A673 (cell line): ENCODE results near the gene TTC38. TPM values are rescaled to one million over a fixed set of nuclear protein-coding genes. Genes with fewer than 3 reads are reported as not detected.

Experiments used
- BruUV-seq: library from RNA; stranded (reverse); fragments of 400-500 nt; replicated peaks from 2 replicates; lab custom pipeline; 2021; lab: Mats Ljungman, UMichigan
- CTCF ChIA-PET: fragments of 300-600 bp; sonication (Branson Sonifier 250); formaldehyde crosslinking; loops from one replicate; lab custom pipeline; 2022; ENCODE audit warnings: antibody characterized with exemption; lab: Charles Lee
- POLR2A ChIA-PET: fragments of 300-600 bp; sonication (Branson Sonifier 250); formaldehyde crosslinking; loops from one replicate; lab custom pipeline; 2022; ENCODE audit warnings: antibody characterized with exemption; ENCODE audit not compliant: low non-redundant PET; lab: Charles Lee
- DNase-seq: peaks from one replicate; pipeline ENCODE4 v3.0.0-alpha.2; 2015; ENCODE audit warnings: low spot score
- H3K27ac ChIP-seq: fragments of 200-600 bp; sonication (generic); 2 replicates; pipeline ENCODE4 v1.5.1; 2016; ENCODE audit warnings: mixed run types, low read depth, mild to moderate bottlenecking, mixed read lengths, antibody characterized with exemption, low read length; ENCODE audit not compliant: poor library complexity, severe bottlenecking
- H3K27me3 ChIP-seq: fragments of 200-600 bp; sonication (generic); replicated peaks from 2 replicates; pipeline ENCODE4 v1.6.1; 2017; ENCODE audit warnings: mixed run types, low read depth, mild to moderate bottlenecking, mixed read lengths, antibody characterized with exemption, low read length; ENCODE audit not compliant: insufficient read depth, poor library complexity
- H3K36me3 ChIP-seq: fragments of 200-600 bp; sonication (generic); 2 replicates; pipeline ENCODE4 v1.6.1; 2016; ENCODE audit warnings: mixed run types, mild to moderate bottlenecking, mixed read lengths, antibody characterized with exemption, low read length; ENCODE audit not compliant: insufficient read depth, poor library complexity, severe bottlenecking
- H3K4me1 ChIP-seq: fragments of 200-600 bp; sonication (generic); 2 replicates; pipeline ENCODE4 v1.6.1; 2017; ENCODE audit warnings: mixed run types, mild to moderate bottlenecking, mixed read lengths, antibody characterized with exemption, low read length; ENCODE audit not compliant: insufficient read depth, poor library complexity, severe bottlenecking
- H3K4me3 ChIP-seq: fragments of 200-600 bp; sonication (generic); 2 replicates; pipeline ENCODE4 v1.5.1; 2016; ENCODE audit warnings: low read depth, mixed run types, mild to moderate bottlenecking, mixed read lengths, low read length; ENCODE audit not compliant: poor library complexity, severe bottlenecking
- H3K9me3 ChIP-seq: fragments of 200-600 bp; sonication (generic); 2 replicates; pipeline ENCODE4 v1.6.1; 2016; ENCODE audit warnings: mixed run types, low read depth, mild to moderate bottlenecking, mixed read lengths, antibody characterized with exemption, low read length; ENCODE audit not compliant: poor library complexity, severe bottlenecking
- EZH2 ChIP-seq: fragments of 200-600 bp; sonication (generic); IDR thresholded peaks from 2 replicates; pipeline ENCODE4 v1.6.1; 2017; ENCODE audit warnings: borderline replicate concordance, low read depth, mild to moderate bottlenecking, mixed read lengths, antibody characterized with exemption, low read length; ENCODE audit not compliant: poor library complexity, severe bottlenecking
- intact Hi-C: fragments of 100-400 bp; cut with micrococcal nuclease; formaldehyde crosslinking; loops from one replicate; pipeline ENCODE4 v1.10.0; 2022; ENCODE audit not compliant: unreplicated experiment
- total RNA-seq: library from RNA; stranded (reverse); gene quantifications from 2 replicates; pipeline ENCODE4 v1.2.3, GENCODE V29; 2021
- TF ChIP-seq, protein P1 (sequence below): fragments of 300-800, 200-600 bp; sonication (generic); conservative IDR thresholded peaks from 2 replicates; pipeline ENCODE4 v1.5.1; 2017; ENCODE audit warnings: low read depth, mild to moderate bottlenecking, antibody characterized with exemption, low read length, moderate library complexity, mixed read lengths

The TTC38 gene
- total RNA-seq, 1 experiment from 2014 or later = 11.4 TPM

GRCh38 chr22:46289244-46289891 is 21.6 kb downstream of the TTC38 start:
- ChIA-PET CTCF (no interaction called here), POLR2A (no interaction called here)
- Histone ChIP-seq H3K36me3 (peaks cover under 1% of the 10 kb centered on the region), H3K27me3 (no peaks in the 10 kb centered on the region), H3K9me3 (no peaks in the 10 kb centered on the region), H3K27ac (no peak overlapping the region), H3K4me3 (no peak overlapping the region), H3K4me1 (peaks cover 9% of the 10 kb centered on the region)
- intact Hi-C loops = no loop called here
- no TSS peak for BruUV-seq
- no peak for TF ChIP-seq EZH2
- TF ChIP-seq, protein P1, sequence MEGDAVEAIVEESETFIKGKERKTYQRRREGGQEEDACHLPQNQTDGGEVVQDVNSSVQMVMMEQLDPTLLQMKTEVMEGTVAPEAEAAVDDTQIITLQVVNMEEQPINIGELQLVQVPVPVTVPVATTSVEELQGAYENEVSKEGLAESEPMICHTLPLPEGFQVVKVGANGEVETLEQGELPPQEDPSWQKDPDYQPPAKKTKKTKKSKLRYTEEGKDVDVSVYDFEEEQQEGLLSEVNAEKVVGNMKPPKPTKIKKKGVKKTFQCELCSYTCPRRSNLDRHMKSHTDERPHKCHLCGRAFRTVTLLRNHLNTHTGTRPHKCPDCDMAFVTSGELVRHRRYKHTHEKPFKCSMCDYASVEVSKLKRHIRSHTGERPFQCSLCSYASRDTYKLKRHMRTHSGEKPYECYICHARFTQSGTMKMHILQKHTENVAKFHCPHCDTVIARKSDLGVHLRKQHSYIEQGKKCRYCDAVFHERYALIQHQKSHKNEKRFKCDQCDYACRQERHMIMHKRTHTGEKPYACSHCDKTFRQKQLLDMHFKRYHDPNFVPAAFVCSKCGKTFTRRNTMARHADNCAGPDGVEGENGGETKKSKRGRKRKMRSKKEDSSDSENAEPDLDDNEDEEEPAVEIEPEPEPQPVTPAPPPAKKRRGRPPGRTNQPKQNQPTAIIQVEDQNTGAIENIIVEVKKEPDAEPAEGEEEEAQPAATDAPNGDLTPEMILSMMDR = no peak
- DNase-seq = no peak

- no peak overlapping the region for H3K4me3 ChIP-seq
- ChIA-PET POLR2A (no interaction called here), CTCF (no interaction called here)
- no peaks in the 10 kb centered on the region for H3K36me3 ChIP-seq
- no TSS peak for BruUV-seq
- intact Hi-C loops = no loop called here
- TF ChIP-seq EZH2 = no peak
- TF ChIP-seq, protein P1 = no peak
- H3K9me3 ChIP-seq = no peaks in the 10 kb centered on the region
- H3K27me3 ChIP-seq = no peaks in the 10 kb centered on the region
- no peak overlapping the region for H3K27ac ChIP-seq
- peaks cover 9% of the 10 kb centered on the region for H3K4me1 ChIP-seq
- DNase-seq = no peak
Measured at GRCh38 chr22:46290121-46290842, 22.5 kb downstream of the TTC38 start.

DNA sequence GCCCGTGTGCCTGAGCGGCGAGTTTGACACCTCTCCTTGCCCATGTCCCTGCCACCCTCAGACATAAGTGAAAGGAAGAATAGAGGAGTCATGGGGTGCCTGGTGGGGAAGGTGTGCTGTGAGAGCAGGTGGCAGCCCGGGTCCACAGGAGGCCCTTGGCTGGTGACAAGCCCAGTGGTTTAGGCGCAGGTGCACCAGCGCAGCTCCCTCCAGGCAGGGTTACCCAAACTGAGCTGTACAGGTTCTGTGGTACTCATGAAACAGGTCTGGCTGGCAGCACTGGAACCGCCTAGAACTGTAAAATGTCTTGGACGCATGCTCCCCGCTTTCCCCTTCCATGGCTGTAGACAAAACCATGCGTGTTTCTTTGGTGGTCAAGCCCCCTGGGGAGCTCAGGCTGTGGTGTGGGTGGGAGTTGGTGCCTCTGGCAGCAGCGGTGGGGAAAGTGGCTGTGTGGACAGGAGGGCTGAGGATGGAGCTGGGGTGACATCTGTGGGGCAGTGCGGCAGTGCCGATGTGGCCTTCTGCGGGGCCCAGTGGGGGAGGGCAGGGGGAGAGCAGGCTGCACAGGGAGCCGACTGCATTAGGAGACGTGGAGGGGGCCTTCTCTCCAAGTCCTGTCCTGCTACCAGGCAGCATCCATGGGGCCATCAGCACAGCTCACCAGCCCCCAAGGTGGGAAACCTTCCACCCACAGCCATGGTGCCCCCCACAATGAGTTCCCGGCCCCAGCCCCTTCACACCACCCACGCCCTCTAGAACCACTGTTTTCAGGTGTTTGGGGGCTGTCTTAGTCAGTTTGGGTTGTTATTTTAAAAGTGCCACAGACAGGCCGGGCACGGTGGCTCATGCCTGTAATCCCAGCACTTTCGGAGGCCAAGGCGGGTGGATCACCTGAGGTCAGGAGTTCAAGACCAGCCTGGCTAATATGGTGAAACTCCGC is 23.3 kb downstream of the TTC38 start:
- Histone ChIP-seq H3K36me3 (no peaks in the 10 kb centered on the region), H3K9me3 (no peaks in the 10 kb centered on the region), H3K4me3 (no peak overlapping the region), H3K4me1 (peaks cover 16% of the 10 kb centered on the region), H3K27ac (no peak overlapping the region), H3K27me3 (no peaks in the 10 kb centered on the region)
- intact Hi-C loops = no loop called here
- DNase-seq = no peak
- TF ChIP-seq, protein P1 = no peak
- no peak for TF ChIP-seq EZH2
- BruUV-seq = no TSS peak
- ChIA-PET POLR2A (no interaction called here), CTCF (no interaction called here)
